Body of pancreas (tissue), 4 donors: ENCODE results near the gene HIBADH.
"Not testable (repeated sequence)": the region's sequence is repeated elsewhere in the genome, so short reads cannot be mapped to it uniquely, and the experiment has no call there.

Source experiments
- POLR2A ChIP-seq, 3 donors: fragments of 450-650 bp; IDR thresholded peaks; one replicate each; pipeline ENCODE4 v1.6.1; 2016; ENCODE audit warnings: antibody characterized with exemption in 3 of 3, mild to moderate bottlenecking in 2 of 3
- TF ChIP-seq, protein P1 (sequence below), 7 experiments: fragments of 450-650 bp in 4 of 7; fragments of 200-600 bp in 3 of 7; sonication (generic) in 3 of 7; IDR thresholded peaks; one replicate each; pipeline ENCODE4 v1.5.1; 2016 to 2019; ENCODE audit warnings: antibody characterized with exemption in 7 of 7

DNA sequence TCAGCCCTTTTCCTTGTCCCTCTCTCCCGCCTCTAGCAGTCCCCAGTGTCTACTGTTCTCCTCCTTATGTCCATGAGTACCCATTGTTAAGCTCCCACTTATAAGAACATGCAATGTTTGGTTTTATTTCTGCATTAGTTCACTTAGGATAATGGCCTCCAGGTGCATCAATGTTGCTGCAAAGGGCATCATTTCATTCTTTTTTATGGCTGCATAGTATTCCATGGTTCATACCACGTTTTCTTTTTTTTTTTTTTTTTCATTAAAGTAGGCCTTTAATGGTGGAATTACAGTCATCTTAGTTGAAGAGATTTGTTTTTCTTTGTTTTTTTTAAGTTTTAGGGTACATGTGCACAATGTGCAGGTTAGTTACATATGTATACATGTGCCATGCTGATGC lies 160.8 kb downstream of the HIBADH start:
- TF ChIP-seq, protein P1, sequence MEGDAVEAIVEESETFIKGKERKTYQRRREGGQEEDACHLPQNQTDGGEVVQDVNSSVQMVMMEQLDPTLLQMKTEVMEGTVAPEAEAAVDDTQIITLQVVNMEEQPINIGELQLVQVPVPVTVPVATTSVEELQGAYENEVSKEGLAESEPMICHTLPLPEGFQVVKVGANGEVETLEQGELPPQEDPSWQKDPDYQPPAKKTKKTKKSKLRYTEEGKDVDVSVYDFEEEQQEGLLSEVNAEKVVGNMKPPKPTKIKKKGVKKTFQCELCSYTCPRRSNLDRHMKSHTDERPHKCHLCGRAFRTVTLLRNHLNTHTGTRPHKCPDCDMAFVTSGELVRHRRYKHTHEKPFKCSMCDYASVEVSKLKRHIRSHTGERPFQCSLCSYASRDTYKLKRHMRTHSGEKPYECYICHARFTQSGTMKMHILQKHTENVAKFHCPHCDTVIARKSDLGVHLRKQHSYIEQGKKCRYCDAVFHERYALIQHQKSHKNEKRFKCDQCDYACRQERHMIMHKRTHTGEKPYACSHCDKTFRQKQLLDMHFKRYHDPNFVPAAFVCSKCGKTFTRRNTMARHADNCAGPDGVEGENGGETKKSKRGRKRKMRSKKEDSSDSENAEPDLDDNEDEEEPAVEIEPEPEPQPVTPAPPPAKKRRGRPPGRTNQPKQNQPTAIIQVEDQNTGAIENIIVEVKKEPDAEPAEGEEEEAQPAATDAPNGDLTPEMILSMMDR (IDR thresholded peaks at IDR 0.05): not testable (repeated sequence)
- TF ChIP-seq POLR2A (IDR thresholded peaks at IDR 0.05): not testable (repeated sequence)
